Measurements from ENCODE around the gene CUL4A. TPM values are rescaled to one million over a fixed set of nuclear protein-coding genes. Genes with fewer than 3 reads are reported as not detected.

The CUL4A gene
- total RNA-seq, 4 donors from 2014 or later, result 67.3 to 268 (median 101) TPM

DNA sequence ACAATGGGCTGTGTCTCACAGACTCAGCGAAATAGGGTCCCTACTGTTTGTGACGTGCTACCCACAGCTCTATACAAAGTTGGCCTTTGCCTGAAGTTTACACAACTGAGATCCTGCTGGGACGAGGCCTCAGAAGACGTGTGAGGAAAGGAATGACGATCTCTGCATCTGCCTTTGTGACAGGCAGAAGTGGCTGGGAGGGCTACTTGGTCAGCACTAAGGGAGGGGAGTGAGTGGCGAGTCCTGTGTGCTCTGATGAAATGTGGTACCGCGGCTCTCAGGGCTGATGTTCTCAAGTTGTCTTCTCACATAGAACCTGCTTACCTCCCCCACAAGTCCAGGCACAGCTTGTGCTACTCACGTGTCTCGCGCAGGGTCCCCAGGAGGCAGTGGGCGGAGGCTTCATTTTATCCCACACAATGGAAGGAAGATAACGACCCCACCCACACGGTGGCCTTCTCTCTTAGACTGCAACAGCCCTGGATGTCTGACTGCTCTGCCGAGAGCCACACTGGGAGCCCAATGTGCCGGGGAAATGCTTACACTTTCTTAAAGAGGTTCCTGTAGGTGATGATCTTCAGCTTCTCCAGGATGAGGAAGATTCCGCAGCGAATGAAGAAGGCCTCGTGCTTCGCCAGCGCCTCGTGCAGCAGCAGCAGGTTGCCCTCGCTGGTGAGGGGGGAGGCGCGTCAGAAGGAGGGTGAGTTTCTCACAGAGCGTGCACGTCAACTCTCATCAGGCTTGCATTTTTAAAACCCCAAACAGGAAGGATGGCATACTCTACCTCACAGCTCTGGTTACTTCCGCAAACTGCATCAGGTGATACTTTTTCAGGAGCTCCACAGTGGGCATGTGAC lies 29.8 kb upstream of the CUL4A start:
- peaks cover 16 to 98% (median 22%) of the 10 kb centered on the region in 3 donors for H3K36me3 ChIP-seq
- TF ChIP-seq POLR2A (IDR thresholded peaks at IDR 0.05) (no peak), EP300 (IDR thresholded peaks at IDR 0.05) (no peak)
- TF ChIP-seq, protein P1, sequence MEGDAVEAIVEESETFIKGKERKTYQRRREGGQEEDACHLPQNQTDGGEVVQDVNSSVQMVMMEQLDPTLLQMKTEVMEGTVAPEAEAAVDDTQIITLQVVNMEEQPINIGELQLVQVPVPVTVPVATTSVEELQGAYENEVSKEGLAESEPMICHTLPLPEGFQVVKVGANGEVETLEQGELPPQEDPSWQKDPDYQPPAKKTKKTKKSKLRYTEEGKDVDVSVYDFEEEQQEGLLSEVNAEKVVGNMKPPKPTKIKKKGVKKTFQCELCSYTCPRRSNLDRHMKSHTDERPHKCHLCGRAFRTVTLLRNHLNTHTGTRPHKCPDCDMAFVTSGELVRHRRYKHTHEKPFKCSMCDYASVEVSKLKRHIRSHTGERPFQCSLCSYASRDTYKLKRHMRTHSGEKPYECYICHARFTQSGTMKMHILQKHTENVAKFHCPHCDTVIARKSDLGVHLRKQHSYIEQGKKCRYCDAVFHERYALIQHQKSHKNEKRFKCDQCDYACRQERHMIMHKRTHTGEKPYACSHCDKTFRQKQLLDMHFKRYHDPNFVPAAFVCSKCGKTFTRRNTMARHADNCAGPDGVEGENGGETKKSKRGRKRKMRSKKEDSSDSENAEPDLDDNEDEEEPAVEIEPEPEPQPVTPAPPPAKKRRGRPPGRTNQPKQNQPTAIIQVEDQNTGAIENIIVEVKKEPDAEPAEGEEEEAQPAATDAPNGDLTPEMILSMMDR (IDR thresholded peaks at IDR 0.05), result no peak

DNA sequence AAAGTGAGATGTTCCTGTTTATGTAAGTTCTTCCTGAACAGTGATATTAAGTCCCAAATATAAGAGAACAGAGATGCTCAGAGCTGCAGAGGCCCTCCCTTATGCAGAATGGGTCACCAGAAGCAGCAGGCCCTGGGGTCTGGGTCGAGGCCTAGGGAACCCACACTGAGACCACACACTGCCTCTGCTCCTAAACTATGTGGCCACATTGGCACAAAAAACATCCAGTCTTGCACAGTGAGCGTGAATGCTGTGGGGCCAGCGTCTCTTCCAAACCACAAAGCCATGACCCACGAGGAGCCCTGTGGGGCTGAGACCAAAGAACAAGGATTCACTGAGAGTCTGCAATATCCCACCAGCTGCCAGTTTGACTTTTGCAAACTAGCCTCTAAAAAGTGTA lies 27.4 kb upstream of the CUL4A start:
- no peak for DNase-seq (ENCODE audit: low spot score in 2 of 2)

More for the DNA sequence above, 29.8 kb upstream of the CUL4A start:
- 81 to 84% methylated on average over 27 to 28 of the region's 28 CpGs for WGBS, 2 donors
- H3K4me1 ChIP-seq, result no peaks in the 10 kb centered on the region
- DNase-seq (ENCODE audit: low spot score in 2 of 2), result no peak
- no peak overlapping the region for H3K27ac ChIP-seq
- H3K4me3 ChIP-seq, result no peak overlapping the region
- H3K9me3 ChIP-seq, result no peaks in the 10 kb centered on the region
- H3K27me3 ChIP-seq, result no peaks in the 10 kb centered on the region

DNA sequence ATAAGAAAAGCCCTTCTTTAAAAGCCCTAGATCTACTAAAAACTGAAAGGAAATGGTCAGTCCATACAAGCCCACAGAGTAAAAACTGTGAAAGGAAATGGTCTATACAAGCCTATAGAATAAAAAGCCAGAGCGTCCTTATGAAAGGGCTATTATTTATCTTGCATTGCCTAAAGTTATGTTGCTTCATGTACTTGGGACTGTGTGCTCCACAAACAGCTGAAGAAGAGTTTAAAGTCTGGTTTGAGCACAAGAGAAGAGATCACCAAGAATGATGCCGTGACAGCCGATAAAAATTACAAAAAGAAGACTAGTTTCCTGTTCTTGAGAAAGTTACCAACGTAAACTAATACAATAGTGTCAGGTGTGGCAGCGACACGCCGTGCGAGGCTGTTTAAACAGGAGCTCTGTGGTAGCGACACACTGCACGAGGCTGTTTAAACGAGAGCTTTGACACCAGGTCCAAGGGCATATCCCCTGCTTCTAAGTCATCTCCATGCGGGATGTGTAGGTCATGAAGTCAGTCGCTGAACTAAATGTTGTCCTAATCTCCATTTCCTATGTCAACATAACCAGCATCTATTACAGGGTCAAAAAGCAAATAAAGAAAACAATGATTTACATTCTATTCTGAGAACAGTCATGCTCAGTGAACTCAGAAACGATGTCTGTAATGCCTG lies 25.8 kb upstream of the CUL4A start:
- Histone ChIP-seq H3K36me3 (peaks cover 0 to 88% (median 7%) of the 10 kb centered on the region in 3 donors), H3K4me3 (no peak overlapping the region), H3K4me1 (peaks cover 0 to 3% (median 0%) of the 10 kb centered on the region in 4 donors), H3K27ac (no peak overlapping the region), H3K27me3 (no peaks in the 10 kb centered on the region), H3K9me3 (no peaks in the 10 kb centered on the region)
- 58 to 70% methylated on average over 14 of the region's 14 CpGs for WGBS, 2 donors
- no peak for TF ChIP-seq POLR2A (IDR thresholded peaks at IDR 0.05)
- no peak for TF ChIP-seq EP300 (IDR thresholded peaks at IDR 0.05)
- TF ChIP-seq, protein P1 (IDR thresholded peaks at IDR 0.05), result no peak
- no peak for DNase-seq (ENCODE audit: low spot score in 2 of 2)

More for the DNA sequence above, 27.4 kb upstream of the CUL4A start:
- H3K36me3 ChIP-seq, result peaks cover 7 to 89% (median 16%) of the 10 kb centered on the region in 3 donors
- 60 to 72% methylated on average over 4 of the region's 4 CpGs for WGBS, 2 donors
- no peaks in the 10 kb centered on the region for H3K27me3 ChIP-seq
- no peaks in the 10 kb centered on the region for H3K4me1 ChIP-seq
- TF ChIP-seq POLR2A (IDR thresholded peaks at IDR 0.05), result no peak
- TF ChIP-seq, protein P1 (IDR thresholded peaks at IDR 0.05), result no peak
- no peak for TF ChIP-seq EP300 (IDR thresholded peaks at IDR 0.05)
- H3K27ac ChIP-seq, result no peak overlapping the region
- no peak overlapping the region for H3K4me3 ChIP-seq
- no peaks in the 10 kb centered on the region for H3K9me3 ChIP-seq

DNA sequence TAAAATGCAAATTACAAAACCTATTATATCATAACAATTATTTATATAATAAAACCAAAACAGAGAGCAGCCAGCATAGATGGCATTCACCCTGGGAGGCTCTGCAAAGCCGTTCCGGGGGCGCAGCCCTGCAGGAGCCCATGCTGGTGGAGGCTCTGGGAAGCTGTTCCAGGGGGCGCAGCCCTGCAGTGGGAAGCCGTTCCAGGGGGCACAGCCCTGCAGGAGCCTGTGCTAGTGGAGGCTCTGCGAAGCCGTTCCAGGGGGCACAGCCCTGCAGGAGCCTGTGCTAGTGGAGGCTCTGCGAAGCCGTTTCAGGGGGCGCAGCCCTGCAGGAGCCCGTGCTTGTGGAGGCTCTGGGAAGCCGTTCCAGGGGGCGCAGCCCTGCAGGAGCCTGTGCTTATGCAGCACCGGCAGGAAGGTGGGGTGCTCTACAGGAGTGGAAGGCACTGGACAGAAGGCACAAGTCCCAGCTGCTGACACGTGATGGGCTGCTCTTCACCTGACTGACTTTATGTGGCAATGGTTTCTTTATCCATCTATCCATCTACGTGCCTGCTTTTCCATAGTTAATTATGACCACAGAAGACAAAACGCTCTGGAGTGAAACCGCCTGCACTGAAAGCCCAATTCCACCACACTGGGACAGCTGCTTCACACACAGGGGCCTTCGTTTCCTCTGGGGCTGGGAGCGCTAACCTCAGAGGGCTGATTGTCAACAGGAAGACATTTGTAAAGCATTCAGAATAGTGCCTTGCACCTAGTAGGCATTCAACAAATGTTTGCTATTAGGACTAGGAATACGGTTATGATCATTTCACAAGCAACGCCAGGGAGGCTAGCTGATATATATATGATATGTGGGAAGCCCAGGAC lies 24.6 kb upstream of the CUL4A start:
- Histone ChIP-seq H3K27me3 (no peaks in the 10 kb centered on the region), H3K9me3 (no peaks in the 10 kb centered on the region), H3K4me1 (peaks cover 0 to 3% (median 0%) of the 10 kb centered on the region in 4 donors), H3K27ac (no peak overlapping the region), H3K4me3 (no peak overlapping the region), H3K36me3 (peaks cover 0 to 87% (median under 1%) of the 10 kb centered on the region in 3 donors)
- DNase-seq (ENCODE audit: low spot score in 2 of 2), result no peak
- TF ChIP-seq, protein P1 (IDR thresholded peaks at IDR 0.05), result no peak
- no peak for TF ChIP-seq POLR2A (IDR thresholded peaks at IDR 0.05)
- no peak for TF ChIP-seq EP300 (IDR thresholded peaks at IDR 0.05)
- 81 to 90% methylated on average over 22 of the region's 22 CpGs for WGBS, 2 donors
